Glutamatergic neuron (in vitro differentiated cells): ENCODE measurements around the gene GPR158. TPM values are rescaled to one million over a fixed set of nuclear protein-coding genes. Genes with fewer than 3 reads are reported as not detected.

Experiments
- DNase-seq: peaks from one replicate; pipeline ENCODE4 v3.0.0; 2022
- H3K27ac Mint-ChIP-seq: one replicate; pipeline ENCODE4 v1.8.0; 2020; ENCODE audit warnings: mild to moderate bottlenecking, mixed read lengths, inconsistent platforms; ENCODE audit not compliant: unreplicated experiment
- H3K27me3 Mint-ChIP-seq: one replicate; pipeline ENCODE4 v1.8.0; 2020; ENCODE audit warnings: mild to moderate bottlenecking, moderate library complexity, mixed read lengths, inconsistent platforms; ENCODE audit not compliant: unreplicated experiment
- H3K36me3 Mint-ChIP-seq: one replicate; pipeline ENCODE4 v1.8.0; 2020; ENCODE audit warnings: mild to moderate bottlenecking, mixed read lengths, inconsistent platforms; ENCODE audit not compliant: unreplicated experiment
- H3K4me1 Mint-ChIP-seq: one replicate; pipeline ENCODE4 v1.8.0; 2020; ENCODE audit warnings: mild to moderate bottlenecking, low read depth, mixed read lengths, inconsistent platforms; ENCODE audit not compliant: unreplicated experiment
- H3K4me3 Mint-ChIP-seq: one replicate; pipeline ENCODE4 v1.8.0; 2020; ENCODE audit warnings: mild to moderate bottlenecking, mixed read lengths, inconsistent platforms; ENCODE audit not compliant: unreplicated experiment
- H3K9me3 Mint-ChIP-seq: one replicate; pipeline ENCODE4 v1.8.0; 2020; ENCODE audit warnings: mild to moderate bottlenecking, moderate library complexity, mixed read lengths, inconsistent platforms; ENCODE audit not compliant: unreplicated experiment
- CTCF ChIP-seq: fragments of 200-600 bp; sonication (generic); IDR thresholded peaks from one replicate; pipeline ENCODE4 v1.5.0; 2021; ENCODE audit not compliant: partially characterized antibody, unreplicated experiment
- total RNA-seq: library from RNA; stranded (reverse); fragmentation: NEBNext Ultra II Directional; extraction: Animal tissue kit (Norgen Biotek cat#: 25700); gene quantifications from one replicate; pipeline ENCODE4 v1.2.1, GENCODE V29; 2021; ENCODE audit not compliant: unreplicated experiment

Gene GPR158
- total RNA-seq, 1 donor from 2014 or later, result 2.6 TPM

GRCh38 chr10:25504838-25505237 lies 330.0 kb downstream of the GPR158 start:
- Mint-ChIP-seq H3K4me1 (peaks cover 1% of the 10 kb centered on the region), H3K27me3 (no peaks in the 10 kb centered on the region), H3K9me3 (no peaks in the 10 kb centered on the region), H3K36me3 (no peaks in the 10 kb centered on the region), H3K27ac (no peak overlapping the region), H3K4me3 (no peak overlapping the region)
- no peak for DNase-seq
- no peak for TF ChIP-seq CTCF

- Mint-ChIP-seq H3K27ac (no peak overlapping the region), H3K4me3 (no peak overlapping the region), H3K36me3 (no peaks in the 10 kb centered on the region), H3K9me3 (no peaks in the 10 kb centered on the region), H3K27me3 (no peaks in the 10 kb centered on the region), H3K4me1 (peaks cover 1% of the 10 kb centered on the region)
- no peak for DNase-seq
- no peak for TF ChIP-seq CTCF
These were observed 330.7 kb downstream of the GPR158 start for GRCh38 chr10:25505466-25505865.

- no peak overlapping the region for H3K27ac Mint-ChIP-seq
- no peak for DNase-seq
- peaks cover 1% of the 10 kb centered on the region for H3K4me1 Mint-ChIP-seq
- TF ChIP-seq CTCF, result no peak
- H3K36me3 Mint-ChIP-seq, result no peaks in the 10 kb centered on the region
- no peak overlapping the region for H3K4me3 Mint-ChIP-seq
- H3K9me3 Mint-ChIP-seq, result no peaks in the 10 kb centered on the region
- no peaks in the 10 kb centered on the region for H3K27me3 Mint-ChIP-seq
These were observed 332.1 kb downstream of the GPR158 start for GRCh38 chr10:25506821-25507335.

GRCh38 chr10:25508112-25508815 lies 333.5 kb downstream of the GPR158 start:
- Mint-ChIP-seq H3K4me1 (no peaks in the 10 kb centered on the region), H3K27ac (no peak overlapping the region), H3K36me3 (no peaks in the 10 kb centered on the region), H3K4me3 (no peak overlapping the region), H3K9me3 (no peaks in the 10 kb centered on the region), H3K27me3 (no peaks in the 10 kb centered on the region)
- DNase-seq, result no peak
- TF ChIP-seq CTCF, result no peak

GRCh38 chr10:25509151-25509550 lies 334.4 kb downstream of the GPR158 start:
- H3K27me3 Mint-ChIP-seq, result no peaks in the 10 kb centered on the region
- no peak for TF ChIP-seq CTCF
- no peaks in the 10 kb centered on the region for H3K36me3 Mint-ChIP-seq
- no peaks in the 10 kb centered on the region for H3K9me3 Mint-ChIP-seq
- H3K4me1 Mint-ChIP-seq, result no peaks in the 10 kb centered on the region
- no peak for DNase-seq
- H3K27ac Mint-ChIP-seq, result no peak overlapping the region
- no peak overlapping the region for H3K4me3 Mint-ChIP-seq
